Myometrial cell (primary cell): ENCODE measurements around the gene PRDM2. TPM values are rescaled to one million over a fixed set of nuclear protein-coding genes. Genes with fewer than 3 reads are reported as not detected.

Experiments
- total RNA-seq: library from RNA; depleted of rRNA; stranded (reverse); fragments of >200 nt; gene quantifications from 2 replicates; pipeline ENCODE4 v1.2.3, GENCODE V29; 2015

PRDM2 gene, protein sequence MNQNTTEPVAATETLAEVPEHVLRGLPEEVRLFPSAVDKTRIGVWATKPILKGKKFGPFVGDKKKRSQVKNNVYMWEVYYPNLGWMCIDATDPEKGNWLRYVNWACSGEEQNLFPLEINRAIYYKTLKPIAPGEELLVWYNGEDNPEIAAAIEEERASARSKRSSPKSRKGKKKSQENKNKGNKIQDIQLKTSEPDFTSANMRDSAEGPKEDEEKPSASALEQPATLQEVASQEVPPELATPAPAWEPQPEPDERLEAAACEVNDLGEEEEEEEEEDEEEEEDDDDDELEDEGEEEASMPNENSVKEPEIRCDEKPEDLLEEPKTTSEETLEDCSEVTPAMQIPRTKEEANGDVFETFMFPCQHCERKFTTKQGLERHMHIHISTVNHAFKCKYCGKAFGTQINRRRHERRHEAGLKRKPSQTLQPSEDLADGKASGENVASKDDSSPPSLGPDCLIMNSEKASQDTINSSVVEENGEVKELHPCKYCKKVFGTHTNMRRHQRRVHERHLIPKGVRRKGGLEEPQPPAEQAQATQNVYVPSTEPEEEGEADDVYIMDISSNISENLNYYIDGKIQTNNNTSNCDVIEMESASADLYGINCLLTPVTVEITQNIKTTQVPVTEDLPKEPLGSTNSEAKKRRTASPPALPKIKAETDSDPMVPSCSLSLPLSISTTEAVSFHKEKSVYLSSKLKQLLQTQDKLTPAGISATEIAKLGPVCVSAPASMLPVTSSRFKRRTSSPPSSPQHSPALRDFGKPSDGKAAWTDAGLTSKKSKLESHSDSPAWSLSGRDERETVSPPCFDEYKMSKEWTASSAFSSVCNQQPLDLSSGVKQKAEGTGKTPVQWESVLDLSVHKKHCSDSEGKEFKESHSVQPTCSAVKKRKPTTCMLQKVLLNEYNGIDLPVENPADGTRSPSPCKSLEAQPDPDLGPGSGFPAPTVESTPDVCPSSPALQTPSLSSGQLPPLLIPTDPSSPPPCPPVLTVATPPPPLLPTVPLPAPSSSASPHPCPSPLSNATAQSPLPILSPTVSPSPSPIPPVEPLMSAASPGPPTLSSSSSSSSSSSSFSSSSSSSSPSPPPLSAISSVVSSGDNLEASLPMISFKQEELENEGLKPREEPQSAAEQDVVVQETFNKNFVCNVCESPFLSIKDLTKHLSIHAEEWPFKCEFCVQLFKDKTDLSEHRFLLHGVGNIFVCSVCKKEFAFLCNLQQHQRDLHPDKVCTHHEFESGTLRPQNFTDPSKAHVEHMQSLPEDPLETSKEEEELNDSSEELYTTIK (N-terminal part only)
- total RNA-seq, result 5.2 and 5.3 TPM in 2 replicates

GRCh38 chr1:13699936-13700520 lies at the start of gene PRDM2:
TSS of gene PRDM2 (plus strand) at chr1:13700188. CDS start at chr1:13715606, 15,418 bp downstream.

Other genes starting within 250 kb of the PRDM2 start
- not detected in 2 replicates for gene LRRC38, start 186.2 kb upstream of the PRDM2 start, total RNA-seq
- gene PDPN, start 116.4 kb upstream of the PRDM2 start, total RNA-seq, result 2.5 and 4.6 TPM in 2 replicates